Measurements from ENCODE around the gene TRAP1. TPM values are rescaled to one million over a fixed set of nuclear protein-coding genes. Genes with fewer than 3 reads are reported as not detected.

The TRAP1 gene
- total and polyA plus RNA-seq, 4 donors, result 78.3 to 148 (median 112) TPM

DNA sequence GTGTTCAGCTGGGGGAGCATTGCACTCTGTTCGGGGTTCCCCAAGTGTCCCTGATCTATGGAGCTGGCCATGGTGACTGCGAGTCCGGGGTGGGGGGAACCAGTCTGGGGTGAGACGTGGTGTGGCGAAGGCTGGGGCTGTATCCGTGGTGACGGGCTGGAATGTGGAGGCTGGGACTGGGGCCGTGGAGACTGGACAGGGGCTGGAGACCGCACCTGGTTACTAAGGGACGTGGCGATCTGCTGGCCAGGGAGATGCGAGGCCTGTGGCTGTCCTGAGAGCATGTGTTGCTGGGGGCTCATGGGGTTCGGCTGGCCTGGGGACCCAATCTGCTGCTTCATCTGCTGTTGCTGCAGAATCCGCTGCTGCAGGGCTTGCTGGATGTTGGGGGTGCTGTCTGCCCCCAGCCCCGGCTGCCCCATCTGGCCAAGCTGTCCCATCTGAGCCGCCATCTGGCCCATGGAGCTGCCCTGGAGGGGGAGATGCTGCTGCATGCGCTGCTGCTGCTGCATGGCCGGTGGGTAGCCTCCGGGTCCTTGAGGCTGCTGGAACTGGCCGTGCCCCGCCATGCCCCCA, 10.6 kb upstream of the TRAP1 start:
- H3K9ac ChIP-seq (ENCODE audit: low read depth in 1 of 2, low read length in 2 of 2), result no peak overlapping the region
- TF ChIP-seq HNF4G (IDR thresholded peaks at IDR 0.05), result no peak
- TF ChIP-seq, protein P1, sequence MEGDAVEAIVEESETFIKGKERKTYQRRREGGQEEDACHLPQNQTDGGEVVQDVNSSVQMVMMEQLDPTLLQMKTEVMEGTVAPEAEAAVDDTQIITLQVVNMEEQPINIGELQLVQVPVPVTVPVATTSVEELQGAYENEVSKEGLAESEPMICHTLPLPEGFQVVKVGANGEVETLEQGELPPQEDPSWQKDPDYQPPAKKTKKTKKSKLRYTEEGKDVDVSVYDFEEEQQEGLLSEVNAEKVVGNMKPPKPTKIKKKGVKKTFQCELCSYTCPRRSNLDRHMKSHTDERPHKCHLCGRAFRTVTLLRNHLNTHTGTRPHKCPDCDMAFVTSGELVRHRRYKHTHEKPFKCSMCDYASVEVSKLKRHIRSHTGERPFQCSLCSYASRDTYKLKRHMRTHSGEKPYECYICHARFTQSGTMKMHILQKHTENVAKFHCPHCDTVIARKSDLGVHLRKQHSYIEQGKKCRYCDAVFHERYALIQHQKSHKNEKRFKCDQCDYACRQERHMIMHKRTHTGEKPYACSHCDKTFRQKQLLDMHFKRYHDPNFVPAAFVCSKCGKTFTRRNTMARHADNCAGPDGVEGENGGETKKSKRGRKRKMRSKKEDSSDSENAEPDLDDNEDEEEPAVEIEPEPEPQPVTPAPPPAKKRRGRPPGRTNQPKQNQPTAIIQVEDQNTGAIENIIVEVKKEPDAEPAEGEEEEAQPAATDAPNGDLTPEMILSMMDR (IDR thresholded peaks at IDR 0.05; ENCODE audit: low read depth, low read length, missing input control), result no peak
- TF ChIP-seq JUND (IDR thresholded peaks at IDR 0.05), result no peak
- TF ChIP-seq EGR1 (IDR thresholded peaks at IDR 0.05; ENCODE audit: low read depth in 2 of 2), result no peak
- TF ChIP-seq, protein P2, sequence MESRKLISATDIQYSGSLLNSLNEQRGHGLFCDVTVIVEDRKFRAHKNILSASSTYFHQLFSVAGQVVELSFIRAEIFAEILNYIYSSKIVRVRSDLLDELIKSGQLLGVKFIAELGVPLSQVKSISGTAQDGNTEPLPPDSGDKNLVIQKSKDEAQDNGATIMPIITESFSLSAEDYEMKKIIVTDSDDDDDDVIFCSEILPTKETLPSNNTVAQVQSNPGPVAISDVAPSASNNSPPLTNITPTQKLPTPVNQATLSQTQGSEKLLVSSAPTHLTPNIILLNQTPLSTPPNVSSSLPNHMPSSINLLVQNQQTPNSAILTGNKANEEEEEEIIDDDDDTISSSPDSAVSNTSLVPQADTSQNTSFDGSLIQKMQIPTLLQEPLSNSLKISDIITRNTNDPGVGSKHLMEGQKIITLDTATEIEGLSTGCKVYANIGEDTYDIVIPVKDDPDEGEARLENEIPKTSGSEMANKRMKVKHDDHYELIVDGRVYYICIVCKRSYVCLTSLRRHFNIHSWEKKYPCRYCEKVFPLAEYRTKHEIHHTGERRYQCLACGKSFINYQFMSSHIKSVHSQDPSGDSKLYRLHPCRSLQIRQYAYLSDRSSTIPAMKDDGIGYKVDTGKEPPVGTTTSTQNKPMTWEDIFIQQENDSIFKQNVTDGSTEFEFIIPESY (IDR thresholded peaks at IDR 0.05), result no peak
- TF ChIP-seq TAF1 (conservative IDR thresholded peaks at IDR 0.05), result no peak
- TF ChIP-seq RAD21 (IDR thresholded peaks at IDR 0.05), result no peak
- no peak for TF ChIP-seq FOXA1 (IDR thresholded peaks at IDR 0.05)
- TF ChIP-seq HNF4A (conservative IDR thresholded peaks at IDR 0.05), result no peak
- no peak for TF ChIP-seq FOXA2 (IDR thresholded peaks at IDR 0.05)
- no peak for TF ChIP-seq SP1 (IDR thresholded peaks at IDR 0.05)
- no peak for TF ChIP-seq NR2F2 (IDR thresholded peaks at IDR 0.05)
- TF ChIP-seq RXRA (IDR thresholded peaks at IDR 0.05), result no peak
- TF ChIP-seq MAX (IDR thresholded peaks at IDR 0.05), result no peak
- no peak overlapping the region for H3K4me3 ChIP-seq (ENCODE audit: low read depth in 1 of 3, low read length in 3 of 3)
- H3K36me3 ChIP-seq (ENCODE audit: control insufficient read depth in 4 of 4, insufficient read depth in 3 of 4, low read depth in 1 of 4, low read length in 3 of 4), result peaks cover 25 to 54% (median 31%) of the 10 kb centered on the region in 4 donors
- H3K4me1 ChIP-seq (ENCODE audit: control insufficient read depth in 4 of 4, insufficient read depth in 4 of 4, low read length in 3 of 4), result no peaks in the 10 kb centered on the region
- no peak overlapping the region for H3K27ac ChIP-seq (ENCODE audit: low read depth in 1 of 2, low read length in 2 of 2)
- no peak for DNase-seq (ENCODE audit: low spot score)
- no peaks in the 10 kb centered on the region for H3K9me3 ChIP-seq (ENCODE audit: control insufficient read depth in 4 of 4, low read length in 3 of 4)
- no peaks in the 10 kb centered on the region for H3K27me3 ChIP-seq (ENCODE audit: control insufficient read depth in 4 of 4, insufficient read depth in 4 of 4, low read length in 3 of 4)
- WGBS, result 96% methylated on average over 21 of the region's 21 CpGs

DNA sequence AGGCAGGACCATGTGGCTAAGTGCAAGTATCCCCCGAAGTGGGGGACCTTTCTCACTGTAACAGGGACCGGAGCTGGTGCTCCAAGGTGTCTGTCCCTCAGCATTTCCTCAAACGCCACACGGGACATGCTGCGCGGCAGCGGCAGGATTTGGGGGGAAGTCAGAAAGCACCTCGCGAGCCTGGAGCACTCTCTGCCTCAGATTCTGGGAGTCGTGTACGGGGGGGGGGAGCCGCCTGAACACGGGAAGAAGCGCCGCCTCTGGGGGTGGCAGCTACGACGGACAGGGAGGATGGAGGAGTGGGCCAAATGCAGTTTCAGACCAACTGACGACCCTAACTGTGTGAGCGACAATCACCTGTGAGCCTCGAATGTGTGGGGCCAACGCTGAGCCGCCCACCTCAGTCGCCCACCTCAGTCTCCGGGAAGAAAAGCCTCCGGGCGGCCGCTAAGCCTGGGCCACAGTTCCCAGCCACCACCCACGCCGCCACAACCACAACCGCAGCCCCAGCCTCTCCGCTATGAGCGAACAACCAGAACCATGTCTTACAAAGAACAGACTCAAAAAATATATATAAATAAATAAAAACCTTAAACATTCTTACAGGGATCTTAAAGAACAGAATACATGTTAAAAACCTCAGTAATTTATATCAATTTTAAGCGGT, 8.8 kb upstream of the TRAP1 start:
- no peaks in the 10 kb centered on the region for H3K4me1 ChIP-seq (ENCODE audit: control insufficient read depth in 4 of 4, insufficient read depth in 4 of 4, low read length in 3 of 4)
- H3K4me3 ChIP-seq (ENCODE audit: low read depth in 1 of 3, low read length in 3 of 3), result no peak overlapping the region
- no peaks in the 10 kb centered on the region for H3K27me3 ChIP-seq (ENCODE audit: control insufficient read depth in 4 of 4, insufficient read depth in 4 of 4, low read length in 3 of 4)
- no peaks in the 10 kb centered on the region for H3K9me3 ChIP-seq (ENCODE audit: control insufficient read depth in 4 of 4, low read length in 3 of 4)
- no peak overlapping the region for H3K27ac ChIP-seq (ENCODE audit: low read depth in 1 of 2, low read length in 2 of 2)
- H3K9ac ChIP-seq (ENCODE audit: low read depth in 1 of 2, low read length in 2 of 2), result no peak overlapping the region
- WGBS, result 94% methylated on average over 33 of the region's 33 CpGs
- no peak for DNase-seq (ENCODE audit: low spot score)
- peaks cover 16 to 41% (median 20%) of the 10 kb centered on the region in 4 donors for H3K36me3 ChIP-seq (ENCODE audit: control insufficient read depth in 4 of 4, insufficient read depth in 3 of 4, low read depth in 1 of 4, low read length in 3 of 4)
- TF ChIP-seq TAF1 (conservative IDR thresholded peaks at IDR 0.05) (no peak), SP1 (IDR thresholded peaks at IDR 0.05) (no peak), RXRA (IDR thresholded peaks at IDR 0.05) (no peak), EGR1 (IDR thresholded peaks at IDR 0.05; ENCODE audit: low read depth in 2 of 2) (no peak), FOXA1 (IDR thresholded peaks at IDR 0.05) (no peak), MAX (IDR thresholded peaks at IDR 0.05) (no peak), NR2F2 (IDR thresholded peaks at IDR 0.05) (no peak), HNF4A (conservative IDR thresholded peaks at IDR 0.05) (no peak), YY1 (IDR thresholded peaks at IDR 0.05) (no peak), FOXA2 (IDR thresholded peaks at IDR 0.05) (no peak), ATF3 (IDR thresholded peaks at IDR 0.05) (no peak)
- TF ChIP-seq, protein P2 (IDR thresholded peaks at IDR 0.05), result no peak
- TF ChIP-seq, protein P3, sequence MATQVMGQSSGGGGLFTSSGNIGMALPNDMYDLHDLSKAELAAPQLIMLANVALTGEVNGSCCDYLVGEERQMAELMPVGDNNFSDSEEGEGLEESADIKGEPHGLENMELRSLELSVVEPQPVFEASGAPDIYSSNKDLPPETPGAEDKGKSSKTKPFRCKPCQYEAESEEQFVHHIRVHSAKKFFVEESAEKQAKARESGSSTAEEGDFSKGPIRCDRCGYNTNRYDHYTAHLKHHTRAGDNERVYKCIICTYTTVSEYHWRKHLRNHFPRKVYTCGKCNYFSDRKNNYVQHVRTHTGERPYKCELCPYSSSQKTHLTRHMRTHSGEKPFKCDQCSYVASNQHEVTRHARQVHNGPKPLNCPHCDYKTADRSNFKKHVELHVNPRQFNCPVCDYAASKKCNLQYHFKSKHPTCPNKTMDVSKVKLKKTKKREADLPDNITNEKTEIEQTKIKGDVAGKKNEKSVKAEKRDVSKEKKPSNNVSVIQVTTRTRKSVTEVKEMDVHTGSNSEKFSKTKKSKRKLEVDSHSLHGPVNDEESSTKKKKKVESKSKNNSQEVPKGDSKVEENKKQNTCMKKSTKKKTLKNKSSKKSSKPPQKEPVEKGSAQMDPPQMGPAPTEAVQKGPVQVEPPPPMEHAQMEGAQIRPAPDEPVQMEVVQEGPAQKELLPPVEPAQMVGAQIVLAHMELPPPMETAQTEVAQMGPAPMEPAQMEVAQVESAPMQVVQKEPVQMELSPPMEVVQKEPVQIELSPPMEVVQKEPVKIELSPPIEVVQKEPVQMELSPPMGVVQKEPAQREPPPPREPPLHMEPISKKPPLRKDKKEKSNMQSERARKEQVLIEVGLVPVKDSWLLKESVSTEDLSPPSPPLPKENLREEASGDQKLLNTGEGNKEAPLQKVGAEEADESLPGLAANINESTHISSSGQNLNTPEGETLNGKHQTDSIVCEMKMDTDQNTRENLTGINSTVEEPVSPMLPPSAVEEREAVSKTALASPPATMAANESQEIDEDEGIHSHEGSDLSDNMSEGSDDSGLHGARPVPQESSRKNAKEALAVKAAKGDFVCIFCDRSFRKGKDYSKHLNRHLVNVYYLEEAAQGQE (IDR thresholded peaks at IDR 0.05), result no peak
- TF ChIP-seq, protein P1 (IDR thresholded peaks at IDR 0.05; ENCODE audit: low read depth, low read length, missing input control), result no peak

Measured in liver (tissue), 9 donors.